ENCODE measurements around the gene TTLL11. TPM values are rescaled to one million over a fixed set of nuclear protein-coding genes. Genes with fewer than 3 reads are reported as not detected.

The TTLL11 gene
- total RNA-seq, 4 donors from 2014 or later: 7.9 to 14.4 (median 9.7) TPM

DNA sequence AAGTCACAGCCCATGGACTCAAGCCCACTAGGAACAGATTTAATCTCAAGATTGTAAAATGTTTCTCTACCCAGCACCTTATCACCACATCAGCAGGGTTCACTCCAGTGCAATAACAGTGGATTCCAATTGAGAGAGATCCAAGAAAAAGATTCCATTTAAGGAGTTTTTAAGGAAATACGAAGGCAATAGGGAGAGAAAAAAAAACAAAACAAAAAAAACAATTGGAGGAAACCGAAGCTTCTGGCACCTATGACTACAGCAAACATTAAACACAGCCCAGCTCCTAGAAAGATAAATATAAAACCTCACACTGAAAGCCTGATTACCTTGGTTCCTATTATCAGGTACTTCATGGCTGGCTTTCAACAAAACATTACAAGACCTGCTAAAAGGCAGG, 249.0 kb downstream of the TTLL11 start:
- no peaks in the 10 kb centered on the region for H3K36me3 ChIP-seq
- intact Hi-C loops (cut with DNase I): no loop called here
- H3K4me3 ChIP-seq (replicated peaks in 1 of 3): no peak overlapping the region
- peak overlapping the region in 1 of 3 donors; percentile 22 for H3K27ac ChIP-seq
- H3K9me3 ChIP-seq: no peaks in the 10 kb centered on the region
- DNase-seq: no peak
- peaks cover 7 to 19% of the 10 kb centered on the region in 2 donors for H3K4me1 ChIP-seq
- TF ChIP-seq, protein P1, sequence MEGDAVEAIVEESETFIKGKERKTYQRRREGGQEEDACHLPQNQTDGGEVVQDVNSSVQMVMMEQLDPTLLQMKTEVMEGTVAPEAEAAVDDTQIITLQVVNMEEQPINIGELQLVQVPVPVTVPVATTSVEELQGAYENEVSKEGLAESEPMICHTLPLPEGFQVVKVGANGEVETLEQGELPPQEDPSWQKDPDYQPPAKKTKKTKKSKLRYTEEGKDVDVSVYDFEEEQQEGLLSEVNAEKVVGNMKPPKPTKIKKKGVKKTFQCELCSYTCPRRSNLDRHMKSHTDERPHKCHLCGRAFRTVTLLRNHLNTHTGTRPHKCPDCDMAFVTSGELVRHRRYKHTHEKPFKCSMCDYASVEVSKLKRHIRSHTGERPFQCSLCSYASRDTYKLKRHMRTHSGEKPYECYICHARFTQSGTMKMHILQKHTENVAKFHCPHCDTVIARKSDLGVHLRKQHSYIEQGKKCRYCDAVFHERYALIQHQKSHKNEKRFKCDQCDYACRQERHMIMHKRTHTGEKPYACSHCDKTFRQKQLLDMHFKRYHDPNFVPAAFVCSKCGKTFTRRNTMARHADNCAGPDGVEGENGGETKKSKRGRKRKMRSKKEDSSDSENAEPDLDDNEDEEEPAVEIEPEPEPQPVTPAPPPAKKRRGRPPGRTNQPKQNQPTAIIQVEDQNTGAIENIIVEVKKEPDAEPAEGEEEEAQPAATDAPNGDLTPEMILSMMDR (IDR thresholded peaks at IDR 0.05): no peak
- no peak for TF ChIP-seq POLR2A (IDR thresholded peaks at IDR 0.05)
- H3K27me3 ChIP-seq: no peaks in the 10 kb centered on the region
- WGBS, 2 donors: 9 to 17% methylated on average over 2 of the region's 2 CpGs

DNA sequence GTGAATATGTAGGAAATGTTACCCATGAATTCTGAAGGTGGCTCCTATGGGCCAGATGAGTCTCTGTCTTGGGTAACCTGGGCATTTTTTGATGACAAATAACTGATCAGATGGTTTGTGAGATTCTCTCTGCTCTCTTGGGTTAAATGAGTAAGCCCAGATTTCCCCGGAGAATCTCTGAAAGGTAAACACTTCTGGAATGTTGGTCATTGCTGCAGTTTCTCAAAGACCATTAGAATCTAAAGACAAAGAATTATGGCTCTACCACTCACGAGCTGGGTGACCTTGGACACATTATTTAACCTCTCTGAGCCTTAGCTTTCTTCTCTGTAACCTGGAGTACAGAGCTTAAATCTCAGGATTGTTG, 250.5 kb downstream of the TTLL11 start:
- Histone ChIP-seq H3K36me3 (no peaks in the 10 kb centered on the region), H3K4me1 (peaks cover 7 to 19% of the 10 kb centered on the region in 2 donors), H3K27ac (no peak overlapping the region), H3K9me3 (no peaks in the 10 kb centered on the region), H3K27me3 (no peaks in the 10 kb centered on the region), H3K4me3 (replicated peaks in 1 of 3) (no peak overlapping the region)
- no peak for TF ChIP-seq POLR2A (IDR thresholded peaks at IDR 0.05)
- TF ChIP-seq, protein P1 (IDR thresholded peaks at IDR 0.05): no peak
- WGBS, 2 donors: 77 to 81% methylated on average over 2 of the region's 2 CpGs
- DNase-seq: no peak
- intact Hi-C loops (cut with DNase I): no loop called here

DNA sequence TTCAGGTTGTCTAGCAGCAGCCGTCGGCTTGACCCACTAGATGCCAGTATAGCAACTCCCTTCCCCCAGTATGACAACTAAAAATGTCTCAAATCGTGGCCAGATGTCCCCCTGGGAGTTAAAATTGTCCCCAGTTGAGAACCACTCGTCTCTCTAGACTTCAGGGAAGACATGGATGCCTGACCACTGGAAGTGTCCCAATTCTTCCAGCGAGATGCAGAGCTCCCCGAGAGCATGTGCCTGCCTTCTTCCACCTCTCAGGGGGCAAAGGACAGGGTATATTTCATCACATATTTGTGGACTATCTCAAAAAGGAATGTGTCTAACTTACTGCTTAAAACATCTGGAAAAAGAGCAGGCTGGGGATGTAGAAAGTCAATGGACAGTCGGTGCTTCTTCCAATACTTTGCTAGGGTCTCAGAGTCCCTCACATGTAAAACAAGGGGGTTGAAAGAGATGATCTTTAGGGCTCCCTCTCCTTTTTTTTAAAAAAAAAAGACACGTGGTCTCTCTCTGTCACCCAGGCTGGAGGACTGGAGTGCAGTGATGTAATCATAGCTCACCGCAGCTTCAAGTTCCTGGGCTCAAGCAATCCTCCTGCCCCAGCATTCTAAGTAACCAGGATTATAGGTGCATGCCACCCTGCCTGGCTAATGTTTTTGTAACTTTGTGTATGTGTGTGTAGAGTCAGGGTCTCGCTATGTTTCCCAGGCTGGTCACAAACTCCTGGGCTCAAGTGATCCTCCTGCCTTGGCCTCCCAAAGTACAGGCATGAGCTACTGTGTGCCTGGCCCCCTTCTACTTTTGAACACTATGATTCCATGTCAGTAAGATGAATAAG, 251.1 kb downstream of the TTLL11 start:
- 57 to 58% methylated on average over 10 of the region's 10 CpGs for WGBS, 2 donors
- DNase-seq: peak; percentile 45 to 63

DNA sequence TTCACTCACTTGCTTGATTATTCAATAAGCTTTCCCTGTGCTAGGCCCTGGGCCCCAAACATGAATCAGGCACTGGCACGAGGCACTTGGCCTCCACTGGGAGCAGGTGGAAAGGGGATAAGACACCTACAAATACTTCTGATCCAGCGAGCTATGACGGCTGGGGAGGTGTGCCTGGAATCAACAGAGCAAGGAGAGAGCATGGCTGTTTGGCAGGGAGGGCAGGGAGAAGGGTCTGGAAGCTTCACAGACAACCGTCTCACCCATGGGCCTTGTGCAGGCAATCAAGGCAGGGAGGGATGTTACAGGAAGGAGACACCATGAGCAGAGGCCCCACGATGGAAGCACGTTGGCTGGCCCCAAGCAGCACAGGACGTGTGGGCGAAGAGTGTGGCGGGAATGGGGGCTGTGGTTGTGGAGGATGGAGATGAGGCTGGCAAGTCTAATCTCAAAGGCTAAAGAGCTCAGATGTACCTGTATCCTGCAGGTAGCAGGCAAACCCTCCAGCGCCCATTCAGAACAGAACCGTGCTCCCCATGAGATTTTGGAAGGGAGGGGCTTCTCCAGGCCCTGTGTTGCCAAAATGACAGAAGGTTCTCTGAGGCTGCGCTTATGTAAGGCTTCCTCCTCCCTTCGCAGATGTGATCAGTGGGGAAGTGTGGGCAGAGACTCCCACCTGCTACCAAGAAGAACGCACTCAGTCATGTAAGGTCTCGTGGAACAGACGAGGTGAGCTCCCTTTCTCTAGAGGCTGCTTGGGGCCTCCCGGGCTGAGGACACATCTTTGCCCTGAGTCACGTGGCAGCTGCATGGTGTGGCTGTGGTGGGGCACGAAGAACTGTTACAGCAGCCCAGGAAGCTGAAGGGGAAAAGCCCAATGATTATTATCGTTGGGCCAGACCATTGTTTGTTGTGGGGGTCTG, 252.0 kb downstream of the TTLL11 start:
- Histone ChIP-seq H3K27me3 (no peaks in the 10 kb centered on the region), H3K4me1 (peaks cover 7 to 27% of the 10 kb centered on the region in 2 donors), H3K4me3 (replicated peaks in 1 of 3) (no peak overlapping the region), H3K9me3 (no peaks in the 10 kb centered on the region), H3K36me3 (no peaks in the 10 kb centered on the region), H3K27ac (peak overlapping the region; percentile 51 to 68 (median 60))
- DNase-seq: peak; percentile 83 to 90
- intact Hi-C loops (cut with DNase I): no loop called here
- TF ChIP-seq POLR2A (IDR thresholded peaks at IDR 0.05): no peak
- 75 to 81% methylated on average over 20 of the region's 20 CpGs for WGBS, 2 donors

More for the DNA sequence above, 251.1 kb downstream of the TTLL11 start:
- Histone ChIP-seq H3K9me3 (no peaks in the 10 kb centered on the region), H3K27me3 (no peaks in the 10 kb centered on the region), H3K36me3 (no peaks in the 10 kb centered on the region), H3K4me3 (replicated peaks in 1 of 3) (no peak overlapping the region), H3K27ac (peak overlapping the region in 1 of 3 donors; percentile 30), H3K4me1 (peaks cover 7 to 19% of the 10 kb centered on the region in 2 donors)
- TF ChIP-seq, protein P1 (IDR thresholded peaks at IDR 0.05): no peak
- no peak for TF ChIP-seq POLR2A (IDR thresholded peaks at IDR 0.05)
- intact Hi-C loops (cut with DNase I): no loop called here

DNA sequence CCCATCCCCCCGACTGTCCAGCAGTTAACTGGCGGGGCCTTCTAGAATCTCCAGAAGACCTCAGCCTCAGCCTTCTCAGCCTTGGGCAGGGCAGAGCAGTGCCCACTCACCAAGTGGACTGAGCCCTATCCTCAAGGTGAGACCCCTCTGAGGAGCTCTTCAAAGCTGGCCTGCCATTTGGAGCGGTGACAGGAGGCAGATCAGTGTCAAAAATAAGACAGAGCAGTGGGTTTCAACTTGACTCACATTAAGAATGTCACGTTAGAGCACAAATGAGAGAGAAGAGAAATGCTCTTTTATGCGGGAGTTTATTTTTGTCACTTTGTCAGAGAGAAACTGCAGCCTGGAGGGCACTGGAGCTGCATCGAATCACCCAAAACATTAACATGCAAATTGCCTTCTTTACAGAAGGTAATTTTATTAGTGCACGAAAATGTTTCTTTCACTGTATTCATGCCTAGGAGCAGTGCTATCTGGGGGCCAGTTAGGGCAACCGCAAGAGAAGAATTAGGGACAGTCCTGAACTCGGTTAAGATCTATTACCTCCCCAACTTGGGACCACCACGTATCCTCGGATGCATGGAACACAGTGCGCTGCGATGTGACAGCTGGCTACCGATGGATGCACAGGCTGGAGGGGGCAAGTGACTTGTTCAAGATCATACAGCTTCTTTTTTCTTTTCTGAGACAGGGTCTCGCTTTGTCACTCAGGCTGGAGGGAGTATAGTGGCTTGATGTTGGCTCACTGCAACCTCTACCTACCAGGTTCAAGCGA, 253.2 kb downstream of the TTLL11 start:
- 91 to 96% methylated on average over 16 of the region's 16 CpGs for WGBS, 2 donors
- peak overlapping the region in 1 of 3 donors; percentile 60 for H3K27ac ChIP-seq
- no peaks in the 10 kb centered on the region for H3K36me3 ChIP-seq
- no peaks in the 10 kb centered on the region for H3K27me3 ChIP-seq
- DNase-seq: no peak
- H3K4me3 ChIP-seq (replicated peaks in 1 of 3): no peak overlapping the region
- no peaks in the 10 kb centered on the region for H3K9me3 ChIP-seq
- peaks cover 7 to 27% of the 10 kb centered on the region in 2 donors for H3K4me1 ChIP-seq
- intact Hi-C loops (cut with DNase I): loop anchor here (10.0 kb wide), 1 partner anchor 85 kb away; no protein-coding TSS in a partner anchor
- TF ChIP-seq POLR2A (IDR thresholded peaks at IDR 0.05): no peak
- TF ChIP-seq, protein P1 (IDR thresholded peaks at IDR 0.05): no peak
